ENCODE measurements around the gene DNAH17.

The DNAH17 gene

GRCh38 chr17:78491236-78492115 lies 85.7 kb downstream of the DNAH17 start:
- no peak for DNase-seq

GRCh38 chr17:78490673-78491072 lies 86.5 kb downstream of the DNAH17 start:
- DNase-seq, result no peak

GRCh38 chr17:78490156-78490555 lies 87.0 kb downstream of the DNAH17 start:
- no peak for DNase-seq

GRCh38 chr17:78488867-78489634 lies 88.1 kb downstream of the DNAH17 start:
- DNase-seq, result no peak

GRCh38 chr17:78488156-78488555 lies 89.0 kb downstream of the DNAH17 start:
- DNase-seq, result no peak

- no peak for DNase-seq
Observed at GRCh38 chr17:78486946-78487680, 90.1 kb downstream of the DNAH17 start.

DNA sequence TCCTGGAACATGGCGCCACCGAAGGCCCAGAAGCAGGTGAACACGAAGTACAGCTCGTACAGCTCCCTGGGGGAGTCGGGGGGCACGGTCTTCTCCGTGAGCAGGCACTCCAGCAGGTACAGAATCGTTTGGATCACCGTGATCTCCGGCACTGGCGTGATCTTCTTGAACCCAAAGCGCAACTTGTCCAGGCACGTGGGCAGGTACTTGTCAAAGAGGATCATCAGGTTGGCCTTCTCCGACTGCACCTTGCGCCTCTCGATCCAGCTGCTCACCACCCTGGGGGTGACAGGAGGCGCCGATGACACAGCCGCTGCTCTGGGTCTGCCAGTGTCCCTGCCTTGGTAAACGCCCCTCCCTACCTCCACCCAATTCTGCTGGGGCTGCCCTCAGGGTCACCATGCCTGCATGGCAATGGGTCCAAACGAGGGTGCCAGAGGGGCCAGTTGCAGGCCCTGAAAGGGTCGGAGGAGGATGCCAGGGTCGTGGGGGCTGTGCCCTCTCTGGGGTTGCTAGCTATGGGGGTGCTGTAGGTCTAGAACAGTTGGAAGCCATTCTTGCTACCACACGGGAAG lies 90.9 kb downstream of the DNAH17 start:
- no peak for DNase-seq

GRCh38 chr17:78485290-78486168 lies 91.7 kb downstream of the DNAH17 start:
- DNase-seq, result no peak

DNA sequence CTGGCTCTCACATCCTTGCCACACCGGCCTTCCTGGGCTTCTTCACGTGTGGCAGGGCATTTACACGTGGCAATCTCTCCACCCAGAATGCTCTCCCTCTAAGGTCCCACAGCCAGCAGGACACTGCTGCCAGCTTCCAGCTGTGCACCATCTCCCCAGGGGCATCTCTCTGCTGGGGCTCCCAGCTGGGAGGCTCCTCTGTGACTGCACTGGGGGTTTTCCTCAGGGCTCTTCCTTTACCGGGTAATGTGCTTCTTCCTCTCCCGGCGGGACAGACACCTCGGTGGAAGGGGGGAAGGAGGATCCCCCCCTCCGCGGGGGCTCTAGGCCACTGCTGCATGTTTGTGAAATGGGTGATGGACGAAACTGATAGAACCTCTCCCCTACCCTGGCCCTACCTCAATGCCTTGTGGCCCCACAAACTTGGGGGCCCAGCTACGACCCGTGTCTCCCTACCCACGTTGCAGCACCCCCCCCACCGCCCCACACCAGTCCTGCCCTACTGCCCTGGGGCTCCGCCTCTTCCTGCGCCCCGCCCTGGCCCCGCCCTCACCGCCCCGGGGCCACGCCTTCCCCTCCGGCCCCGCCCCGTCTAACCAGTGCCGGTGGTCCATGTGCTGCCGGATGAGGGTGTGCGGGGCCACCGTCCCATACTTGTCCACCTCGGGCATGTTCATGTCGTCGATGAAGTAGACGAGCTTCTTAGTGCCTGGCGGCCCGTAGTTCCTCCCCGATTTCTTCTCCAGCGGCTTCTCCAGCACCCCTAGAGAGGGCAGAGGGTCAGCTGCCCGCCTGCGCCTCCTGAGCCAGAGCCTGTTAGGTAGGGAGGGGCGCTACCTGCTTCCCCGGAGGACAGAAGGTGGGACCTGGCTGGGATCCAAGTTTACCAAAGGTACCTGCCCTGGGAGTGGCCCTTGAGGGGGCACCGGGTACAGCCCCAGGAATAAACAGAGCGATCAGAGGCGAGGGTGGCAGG lies 92.6 kb downstream of the DNAH17 start:
- DNase-seq, result peak; percentile 29

- no peak for DNase-seq
Observed at GRCh38 chr17:78479369-78479768, 97.8 kb downstream of the DNAH17 start.

GRCh38 chr17:78478757-78479297 lies 98.4 kb downstream of the DNAH17 start:
- DNase-seq, result no peak

- no peak for DNase-seq
Observed at GRCh38 chr17:78477913-78478756, 99.1 kb downstream of the DNAH17 start.

- DNase-seq, result no peak
Observed at GRCh38 chr17:78476973-78477372, 100.2 kb downstream of the DNAH17 start.

DNA sequence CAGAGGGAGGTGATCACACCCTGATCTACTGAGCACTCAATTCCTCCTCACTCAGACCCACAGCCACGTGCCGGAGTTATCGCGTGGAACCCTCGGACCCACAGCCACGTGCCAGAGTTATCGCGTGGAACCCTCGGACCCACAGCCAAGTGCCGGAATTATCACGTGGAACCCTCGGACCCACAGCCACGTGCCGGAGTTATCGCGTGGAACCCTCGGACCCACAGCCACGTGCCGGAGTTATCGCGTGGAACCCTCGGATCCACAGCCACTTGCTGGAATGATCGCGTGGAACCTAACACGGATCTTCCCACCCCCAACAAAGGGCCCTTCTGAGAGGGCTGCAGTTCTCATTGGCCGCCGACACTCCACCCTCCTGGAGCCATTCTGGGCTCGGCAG lies 101.0 kb downstream of the DNAH17 start:
- DNase-seq, result no peak

DNA sequence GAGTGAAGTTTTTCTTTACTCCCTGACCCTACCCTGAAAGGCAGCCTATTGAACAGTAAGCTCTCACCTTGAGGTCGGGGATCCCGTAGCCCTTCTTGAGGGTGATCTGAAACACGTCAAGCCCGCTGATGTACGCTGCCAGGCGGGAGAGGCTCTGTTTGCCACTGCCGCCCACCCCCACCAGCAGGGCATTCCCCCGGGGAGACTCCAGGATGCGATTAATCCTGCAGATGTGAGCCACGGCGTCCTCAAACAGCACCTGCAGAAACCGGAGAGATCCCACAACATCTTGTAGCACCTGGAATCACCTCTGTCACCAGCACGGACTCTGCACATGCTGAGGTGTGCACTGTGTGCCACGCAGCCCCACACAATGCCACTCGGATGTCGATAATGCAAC lies 102.0 kb downstream of the DNAH17 start:
- DNase-seq, result no peak

GRCh38 chr17:78474614-78475146 lies 102.5 kb downstream of the DNAH17 start:
- no peak for DNase-seq

DNA sequence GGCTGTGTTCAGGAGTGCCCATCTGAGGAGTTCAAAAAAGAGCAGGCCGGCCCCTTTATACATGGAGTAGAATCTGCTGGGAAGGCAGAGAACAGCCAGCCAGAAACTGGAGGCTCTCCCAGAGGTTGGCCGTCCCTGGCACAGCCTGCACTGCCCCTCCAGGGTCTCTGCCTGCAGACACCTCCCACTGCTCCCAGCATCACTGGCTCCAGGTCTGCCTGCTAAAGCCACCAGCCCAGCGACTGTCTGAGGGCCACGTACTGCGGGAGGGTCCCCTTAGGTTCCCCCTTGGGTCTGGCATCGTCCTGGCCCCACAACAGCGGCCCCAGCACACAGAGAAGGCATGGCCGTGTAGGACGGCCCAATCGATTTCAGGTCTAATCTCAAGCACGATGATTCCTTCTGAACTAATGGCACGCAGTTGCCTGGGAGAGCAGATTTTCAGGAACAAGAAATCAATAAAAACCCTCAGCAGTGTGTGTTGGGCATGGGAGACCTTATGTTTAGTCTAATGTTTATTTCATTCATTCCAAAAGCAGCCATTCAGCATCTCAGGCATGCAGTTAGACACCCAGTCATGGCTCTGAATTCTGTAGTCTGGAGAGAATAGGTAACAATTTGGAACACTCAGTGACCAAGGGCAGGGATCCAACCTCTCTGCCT lies 103.1 kb downstream of the DNAH17 start:
- no peak for DNase-seq

GRCh38 chr17:78472035-78472905 lies 104.9 kb downstream of the DNAH17 start:
- DNase-seq, result no peak

Data from MV-4-11 (cell line).